CD14-positive monocyte (primary cell): Measurements from ENCODE around the gene ARHGAP10. TPM values are rescaled to one million over a fixed set of nuclear protein-coding genes. Genes with fewer than 3 reads are reported as not detected.
A peak's percentile ranks its signal among the peaks of the same experiment; 100 is the strongest.

Source experiments
- DNase-seq, 3 donors: peaks; one replicate each; pipeline ENCODE4 v3.0.0-alpha.2; 2011 to 2022
- H2AFZ ChIP-seq: 2 replicates; pipeline ENCODE4 v1.6.0; 2012; ENCODE audit warnings: mild to moderate bottlenecking, low read depth, low read length, inconsistent platforms; ENCODE audit not compliant: insufficient read depth, poor library complexity, severe bottlenecking
- H3K27ac ChIP-seq, 2 donors: 1 replicate in 1 of 2; 2 replicates in 1 of 2; pipeline ENCODE4 v1.5.1; 2012 to 2013; ENCODE audit warnings: low read length in 2 of 2, control low read depth in 1 of 2, inconsistent platforms in 1 of 2, low read depth in 1 of 2, mild to moderate bottlenecking in 1 of 2
- H3K27me3 ChIP-seq, 2 donors: one replicate each; pipeline versions ENCODE4 v1.6.0 to v1.6.1; 2011 to 2013; ENCODE audit warnings: low read length in 2 of 2; ENCODE audit not compliant: control insufficient read depth in 2 of 2, insufficient read depth in 2 of 2
- H3K36me3 ChIP-seq, 2 donors: replicated peaks in 1 of 2; 1 replicate in 1 of 2; 2 replicates in 1 of 2; pipeline versions ENCODE4 v1.5.1 to v1.6.1; 2012 to 2013; ENCODE audit warnings: low read length in 2 of 2, control low read depth in 1 of 2, inconsistent platforms in 1 of 2, mild to moderate bottlenecking in 1 of 2; ENCODE audit not compliant: insufficient read depth in 2 of 2, control insufficient read depth in 1 of 2
- H3K4me1 ChIP-seq, 2 donors: 1 replicate in 1 of 2; 2 replicates in 1 of 2; pipeline versions ENCODE4 v1.5.1 to v1.6.1; 2012 to 2013; ENCODE audit warnings: low read length in 2 of 2, control low read depth in 1 of 2, inconsistent platforms in 1 of 2, mild to moderate bottlenecking in 1 of 2, moderate library complexity in 1 of 2; ENCODE audit not compliant: insufficient read depth in 2 of 2, control insufficient read depth in 1 of 2
- H3K4me2 ChIP-seq: replicated peaks from 2 replicates; pipeline ENCODE3; 2012; ENCODE audit warnings: low read length, moderate library complexity, mild to moderate bottlenecking; ENCODE audit not compliant: poor library complexity, severe bottlenecking; ENCODE audit errors: extremely low read depth
- H3K4me3 ChIP-seq, 3 experiments: fragments of 200-600 bp in 1 of 3; sonication (generic) in 1 of 3; replicated peaks in 1 of 3; 1 replicate in 2 of 3; 2 replicates in 1 of 3; pipeline ENCODE4 v1.5.1; 2011 to 2013; ENCODE audit warnings: low read length in 3 of 3, mild to moderate bottlenecking in 3 of 3, control low read depth in 2 of 3, low read depth in 2 of 3, inconsistent platforms in 1 of 3, moderate library complexity in 1 of 3
- H3K79me2 ChIP-seq: 2 replicates; pipeline ENCODE4 v1.6.0; 2012; ENCODE audit warnings: mild to moderate bottlenecking, control low read depth, inconsistent platforms, low read length, moderate library complexity; ENCODE audit not compliant: insufficient read depth
- H3K9ac ChIP-seq: 2 replicates; pipeline ENCODE4 v1.6.0; 2017; ENCODE audit warnings: low read length, mild to moderate bottlenecking; ENCODE audit not compliant: insufficient read depth, poor library complexity, severe bottlenecking
- H3K9me3 ChIP-seq, 2 donors: replicated peaks in 1 of 2; 1 replicate in 1 of 2; 2 replicates in 1 of 2; pipeline versions ENCODE4 v1.5.1 to v1.6.1; 2012 to 2013; ENCODE audit warnings: low read length in 2 of 2, control low read depth in 1 of 2; ENCODE audit not compliant: control insufficient read depth in 1 of 2, insufficient read depth in 1 of 2
- H4K20me1 ChIP-seq: 2 replicates; pipeline ENCODE4 v1.6.0; 2012; ENCODE audit warnings: mild to moderate bottlenecking, low read length, control low read depth, moderate library complexity; ENCODE audit not compliant: insufficient read depth
- H3K27ac Mint-ChIP-seq, 7 donors: one replicate each; pipeline ENCODE4 v1.8.0; 2020; ENCODE audit warnings: mild to moderate bottlenecking in 7 of 7, mixed read lengths in 7 of 7, moderate library complexity in 6 of 7, inconsistent platforms in 2 of 7
- H3K27me3 Mint-ChIP-seq, 3 donors: one replicate each; pipeline ENCODE4 v1.8.0; 2021 to 2022; ENCODE audit warnings: low read depth in 3 of 3, mild to moderate bottlenecking in 3 of 3, mixed read lengths in 3 of 3, moderate library complexity in 3 of 3, inconsistent platforms in 1 of 3
- H3K36me3 Mint-ChIP-seq, 2 donors: one replicate each; pipeline ENCODE4 v1.8.0; 2020; ENCODE audit warnings: mixed read lengths in 2 of 2, inconsistent platforms in 1 of 2, mild to moderate bottlenecking in 1 of 2
- H3K4me1 Mint-ChIP-seq: one replicate; pipeline ENCODE4 v1.8.0; 2020; ENCODE audit warnings: mild to moderate bottlenecking, mixed read lengths
- H3K4me3 Mint-ChIP-seq, 2 donors: one replicate each; pipeline ENCODE4 v1.8.0; 2020; ENCODE audit warnings: mild to moderate bottlenecking in 2 of 2, mixed read lengths in 2 of 2, moderate library complexity in 1 of 2
- H3K9me3 Mint-ChIP-seq, 7 donors: one replicate each; pipeline ENCODE4 v1.8.0; 2020 to 2022; ENCODE audit warnings: mixed read lengths in 7 of 7, mild to moderate bottlenecking in 6 of 7, moderate library complexity in 6 of 7, inconsistent platforms in 2 of 7
- WGBS: methylation state at CpG from one replicate; pipeline ENCODE4 v1.1.5; 2013; ENCODE audit warnings: missing lambda C conversion rate; ENCODE audit not compliant: insufficient coverage; 5-methylcytosine and 5-hydroxymethylcytosine counted together
- intact Hi-C, 2 donors: fragments of 100-400 bp; cut with micrococcal nuclease; formaldehyde crosslinking; loops; one replicate each; pipeline versions ENCODE4 v1.15.0 to v1.15.1; 2023
- polyA plus RNA-seq, 3 donors: library from polyadenylated mRNA; depleted of rRNA in 1 of 3; unstranded in 2 of 3; stranded (reverse) in 1 of 3; fragments of 300-500 nt in 2 of 3; fragments of >200 nt in 1 of 3; fragmentation: Illumina TruSeq in 2 of 3; gene quantifications; 1 replicate in 2 of 3; 2 replicates in 1 of 3; pipeline ENCODE4 v1.2.3, GENCODE V29; 2012 to 2021
- TF ChIP-seq, protein P1 (sequence below): fragments of 200-600 bp; IDR thresholded peaks from one replicate; pipeline ENCODE4 v1.8.0; 2022; ENCODE audit warnings: antibody characterized with exemption, mild to moderate bottlenecking

ARHGAP10 gene
- polyA plus RNA-seq, 3 donors = 1.7 to 4.3 (median 3.0) TPM

GRCh38 chr4:147765121-147765529, 33.2 kb downstream of the ARHGAP10 start:
- H3K4me3 ChIP-seq = no peak overlapping the region
- H3K4me2 ChIP-seq = no peak overlapping the region
- Mint-ChIP-seq H3K27me3 (no peaks in the 10 kb centered on the region), H3K36me3 (no peaks in the 10 kb centered on the region), H3K4me3 (no peak overlapping the region), H3K4me1 (peaks cover 8% of the 10 kb centered on the region), H3K27ac (peak overlapping the region in 2 of 7 donors; percentile 26 to 68), H3K9me3 (no peaks in the 10 kb centered on the region)
- no peaks in the 10 kb centered on the region for H3K36me3 ChIP-seq
- H3K79me2 ChIP-seq = no peaks in the 10 kb centered on the region
- no peak for DNase-seq
- WGBS = no CpG with 5 or more reads among the region's 3 CpGs
- H3K27me3 ChIP-seq = no peaks in the 10 kb centered on the region
- H2AFZ ChIP-seq = no peak overlapping the region
- no peaks in the 10 kb centered on the region for H3K9me3 ChIP-seq
- TF ChIP-seq, protein P1, sequence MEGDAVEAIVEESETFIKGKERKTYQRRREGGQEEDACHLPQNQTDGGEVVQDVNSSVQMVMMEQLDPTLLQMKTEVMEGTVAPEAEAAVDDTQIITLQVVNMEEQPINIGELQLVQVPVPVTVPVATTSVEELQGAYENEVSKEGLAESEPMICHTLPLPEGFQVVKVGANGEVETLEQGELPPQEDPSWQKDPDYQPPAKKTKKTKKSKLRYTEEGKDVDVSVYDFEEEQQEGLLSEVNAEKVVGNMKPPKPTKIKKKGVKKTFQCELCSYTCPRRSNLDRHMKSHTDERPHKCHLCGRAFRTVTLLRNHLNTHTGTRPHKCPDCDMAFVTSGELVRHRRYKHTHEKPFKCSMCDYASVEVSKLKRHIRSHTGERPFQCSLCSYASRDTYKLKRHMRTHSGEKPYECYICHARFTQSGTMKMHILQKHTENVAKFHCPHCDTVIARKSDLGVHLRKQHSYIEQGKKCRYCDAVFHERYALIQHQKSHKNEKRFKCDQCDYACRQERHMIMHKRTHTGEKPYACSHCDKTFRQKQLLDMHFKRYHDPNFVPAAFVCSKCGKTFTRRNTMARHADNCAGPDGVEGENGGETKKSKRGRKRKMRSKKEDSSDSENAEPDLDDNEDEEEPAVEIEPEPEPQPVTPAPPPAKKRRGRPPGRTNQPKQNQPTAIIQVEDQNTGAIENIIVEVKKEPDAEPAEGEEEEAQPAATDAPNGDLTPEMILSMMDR = no peak
- H4K20me1 ChIP-seq = no peaks in the 10 kb centered on the region
- intact Hi-C loops = no loop called here
- no peak overlapping the region for H3K27ac ChIP-seq
- peaks cover 0 to 7% of the 10 kb centered on the region in 2 donors for H3K4me1 ChIP-seq
- H3K9ac ChIP-seq = no peak overlapping the region

DNA sequence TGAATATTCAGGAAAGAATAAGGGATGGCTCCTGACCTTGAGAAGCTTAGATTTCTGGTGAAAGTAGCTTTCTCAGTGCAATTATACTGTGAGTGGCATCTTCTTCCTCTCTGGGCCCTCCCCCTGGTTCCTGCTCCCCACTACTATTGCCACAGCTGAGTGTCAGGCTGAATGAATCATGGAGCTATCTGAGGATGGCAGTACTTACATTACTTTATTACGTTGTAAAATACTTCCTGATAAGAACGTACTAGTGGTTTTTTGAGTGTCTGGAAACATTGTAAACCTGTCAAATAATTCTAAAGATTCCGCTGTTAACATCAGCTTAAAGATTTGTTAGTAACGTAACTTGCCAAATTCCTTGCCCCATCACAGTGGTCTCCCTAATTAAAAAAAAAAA, 36.2 kb downstream of the ARHGAP10 start:
- Mint-ChIP-seq H3K36me3 (no peaks in the 10 kb centered on the region), H3K27ac (peak overlapping the region in 2 of 7 donors; percentile 46 to 77), H3K27me3 (no peaks in the 10 kb centered on the region), H3K4me3 (no peak overlapping the region), H3K4me1 (peaks cover 8% of the 10 kb centered on the region), H3K9me3 (no peaks in the 10 kb centered on the region)
- peak; percentile 69 to 88 (median 82) for DNase-seq
- no CpG with 5 or more reads among the region's 4 CpGs for WGBS
- Histone ChIP-seq H3K4me3 (no peak overlapping the region), H2AFZ (no peak overlapping the region), H3K27ac (no peak overlapping the region), H3K4me2 (no peak overlapping the region), H3K79me2 (no peaks in the 10 kb centered on the region), H4K20me1 (no peaks in the 10 kb centered on the region), H3K36me3 (no peaks in the 10 kb centered on the region), H3K9me3 (no peaks in the 10 kb centered on the region), H3K9ac (no peak overlapping the region), H3K4me1 (peaks cover 0 to 7% of the 10 kb centered on the region in 2 donors), H3K27me3 (no peaks in the 10 kb centered on the region)
- intact Hi-C loops = no loop called here
- TF ChIP-seq, protein P1 = no peak
